NCI-H2196 (cell line): ENCODE results near the gene NEURL1.

ENCODE experiments used
- DNase-seq: peaks from one replicate; lab custom pipeline; 2025; ENCODE audit not compliant: unreplicated experiment; lab: John Stamatoyannopoulos, UW

The NEURL1 gene

DNA sequence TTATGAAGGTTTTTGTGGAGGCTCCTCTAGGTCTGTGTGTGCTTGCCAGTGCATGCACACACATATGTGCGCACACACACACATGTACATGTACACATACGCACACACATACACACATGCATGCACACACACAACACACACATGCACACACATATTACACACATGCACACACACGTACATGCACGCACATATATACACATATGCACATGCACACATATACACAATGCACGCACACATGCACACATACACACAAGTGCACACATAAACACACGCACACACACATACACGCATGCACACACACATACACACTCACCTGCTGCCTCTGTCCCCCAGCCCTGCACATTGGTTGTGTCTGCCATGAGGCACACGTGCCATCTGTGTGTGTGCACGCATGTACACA lies 66.3 kb downstream of the NEURL1 start:
- DNase-seq, result no peak

DNA sequence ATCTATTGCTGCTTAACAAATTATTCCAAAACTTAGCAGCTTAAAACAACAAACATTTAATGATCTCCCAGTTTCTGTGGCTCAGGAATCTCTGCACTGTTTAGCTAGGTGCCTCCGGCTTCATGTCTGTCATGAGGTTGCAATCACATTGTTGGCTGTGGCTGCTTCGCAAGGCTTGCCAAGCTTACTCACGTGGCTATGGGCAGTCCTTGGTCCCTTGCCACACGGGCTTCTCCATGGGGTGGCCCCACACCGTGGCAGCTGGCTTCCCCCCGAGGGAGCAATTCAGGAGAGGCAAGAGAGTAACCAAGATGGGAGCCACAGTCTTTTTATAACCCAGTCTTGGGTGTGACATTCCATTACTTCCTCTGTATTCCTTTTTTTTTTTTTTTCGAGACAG lies 67.4 kb downstream of the NEURL1 start:
- no peak for DNase-seq

DNA sequence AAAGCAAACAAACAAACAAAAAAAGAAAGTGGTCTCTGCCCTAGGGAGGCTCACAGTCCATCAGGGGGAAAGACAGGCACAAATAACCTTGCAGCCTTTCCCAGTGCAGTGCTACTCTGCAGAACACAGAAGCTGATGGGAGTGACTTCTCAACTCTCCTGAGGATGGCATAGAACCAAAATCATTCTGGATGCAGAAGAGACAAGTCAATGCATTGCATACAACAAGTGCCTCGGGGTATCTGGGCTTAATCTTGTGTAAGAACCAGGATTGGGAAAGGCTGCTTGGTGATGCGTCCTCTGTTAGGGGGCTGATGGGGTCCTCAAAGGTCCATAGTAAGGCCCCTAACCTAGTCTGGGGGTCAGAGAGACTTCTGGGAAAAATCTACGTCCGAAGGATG lies 68.9 kb downstream of the NEURL1 start:
- DNase-seq, result no peak

DNA sequence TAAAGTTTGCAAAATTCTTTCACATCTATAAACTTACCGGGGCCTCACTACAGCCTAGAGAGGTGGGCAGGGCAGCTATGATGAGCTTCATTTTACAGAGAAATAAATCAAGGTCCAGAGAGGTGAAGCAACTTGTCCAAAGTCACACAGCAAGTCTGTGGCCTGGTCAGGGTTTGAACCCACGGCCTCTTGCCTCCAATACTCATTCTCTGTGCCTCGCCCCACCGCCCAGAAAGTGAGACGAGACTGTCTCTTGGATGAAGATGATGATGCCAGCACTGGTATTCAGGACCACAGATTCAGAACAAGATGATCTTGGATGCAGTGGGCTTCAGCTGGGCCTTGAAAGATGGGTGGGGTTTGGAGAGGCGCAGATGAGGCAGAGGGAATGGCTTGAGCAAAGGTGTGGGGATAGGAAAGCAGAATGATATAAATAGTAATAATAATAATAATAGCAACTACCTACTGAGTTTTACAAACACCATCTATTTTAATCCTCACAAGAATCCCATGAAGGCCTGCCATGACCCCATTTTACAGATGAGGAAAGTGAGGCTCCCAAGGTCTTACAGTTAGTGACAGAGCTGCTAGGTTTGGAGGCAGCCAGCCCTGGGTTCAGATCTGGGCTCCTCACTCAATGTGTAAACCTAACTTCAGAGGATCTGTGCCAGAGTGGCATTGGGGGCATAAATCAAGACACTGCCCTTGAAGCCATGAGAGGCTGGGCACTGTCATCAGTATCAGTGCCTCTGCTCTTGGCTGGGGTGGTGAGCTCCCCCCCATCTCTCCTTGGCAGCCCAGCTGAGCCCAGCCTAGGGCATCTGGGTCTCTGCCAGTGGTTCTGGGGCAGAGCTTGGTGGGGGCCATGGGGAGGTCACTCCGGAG lies 70.0 kb downstream of the NEURL1 start:
- no peak for DNase-seq

DNA sequence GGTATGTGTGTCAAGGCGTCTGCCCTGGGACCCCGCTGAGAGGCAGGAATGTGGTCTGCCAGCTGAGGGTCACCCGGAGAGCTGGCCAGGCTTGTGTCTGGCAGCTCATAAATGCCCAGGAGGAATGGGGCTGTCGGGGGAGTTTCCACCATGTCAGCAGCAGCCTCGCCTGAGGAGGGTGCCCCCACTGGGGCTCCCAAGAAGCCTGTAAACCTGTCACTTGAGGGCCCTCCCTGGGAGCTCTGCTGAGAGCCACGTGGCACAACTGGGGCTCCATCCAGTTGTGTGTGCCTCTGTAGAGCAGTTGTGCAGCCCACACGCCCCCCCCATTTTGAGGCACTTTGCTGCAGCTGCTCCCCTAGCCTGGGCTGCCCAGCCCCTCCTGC lies 70.6 kb downstream of the NEURL1 start:
- no peak for DNase-seq

DNA sequence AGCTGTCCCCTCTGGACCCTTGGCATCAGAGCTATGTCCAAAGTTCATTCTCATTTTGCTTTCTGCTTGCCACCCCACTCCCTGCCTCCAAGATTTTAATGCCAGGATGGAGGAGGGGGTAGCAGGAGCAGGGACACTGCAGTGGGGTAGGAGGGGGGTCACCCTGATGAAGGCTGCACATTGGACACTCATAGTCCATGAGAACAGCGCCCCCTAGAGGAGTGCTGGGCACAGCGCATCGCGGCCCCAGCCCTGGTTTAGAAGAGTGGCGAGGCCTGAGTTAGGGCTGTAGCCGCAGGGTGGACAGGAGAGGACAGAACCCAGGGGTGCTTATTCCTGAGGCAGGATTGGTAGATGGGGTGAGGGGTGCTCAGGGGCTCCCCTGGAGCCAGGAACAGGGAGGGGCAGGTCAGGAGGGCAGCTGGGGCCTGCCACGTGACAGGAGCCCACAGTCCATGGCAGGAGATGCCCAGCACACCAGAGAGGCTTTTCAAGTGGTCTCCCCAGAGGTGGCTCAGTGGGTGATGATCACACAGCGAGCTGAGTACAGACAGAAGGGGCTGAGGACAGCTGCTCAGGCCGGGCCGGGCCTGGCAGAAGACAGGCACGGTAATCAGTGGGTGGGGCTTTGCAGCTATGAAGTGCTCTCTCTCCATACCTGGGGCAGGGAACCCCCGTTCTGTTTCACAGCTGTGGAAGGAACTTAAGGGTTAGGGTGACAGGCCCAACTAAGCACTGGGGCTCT lies 71.4 kb downstream of the NEURL1 start:
- DNase-seq, result peak; percentile 18

DNA sequence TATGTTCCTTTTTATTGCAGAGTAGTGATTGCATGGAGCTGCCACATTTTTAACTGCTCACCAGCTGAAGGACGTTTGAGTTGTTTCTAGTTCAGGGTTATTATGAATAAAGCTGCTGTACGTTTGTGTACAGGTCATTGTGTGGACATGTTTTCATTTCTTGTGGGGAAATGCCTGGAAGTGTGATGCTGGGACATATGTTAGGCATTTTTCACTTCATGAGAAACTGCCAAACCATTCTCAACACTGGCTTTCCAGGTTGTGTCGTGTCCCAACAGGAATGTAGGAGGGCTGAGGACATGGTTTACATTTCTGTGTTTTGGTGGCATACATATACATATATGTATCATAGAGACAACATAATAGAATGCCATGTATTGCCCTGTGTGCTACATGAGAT lies 73.0 kb downstream of the NEURL1 start:
- DNase-seq, result no peak

DNA sequence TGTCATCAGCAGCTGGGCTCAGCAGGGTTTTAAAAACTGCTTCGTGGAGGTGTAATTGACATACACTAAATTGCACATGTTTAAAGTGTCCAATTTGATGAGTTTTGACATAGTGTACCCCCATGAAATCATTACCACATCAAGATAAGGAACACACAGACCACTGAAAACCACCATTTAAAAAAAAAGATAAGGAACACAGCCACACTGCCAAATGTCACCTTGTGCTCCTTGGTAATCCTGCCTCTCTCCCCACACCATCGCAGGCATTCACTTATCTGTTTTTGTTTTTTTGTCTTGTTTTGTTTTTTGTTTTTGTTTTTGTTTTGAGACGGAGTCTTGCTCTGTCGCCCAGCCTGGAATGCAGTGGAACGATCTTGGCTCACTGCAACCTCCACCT lies 75.0 kb downstream of the NEURL1 start:
- DNase-seq, result no peak

DNA sequence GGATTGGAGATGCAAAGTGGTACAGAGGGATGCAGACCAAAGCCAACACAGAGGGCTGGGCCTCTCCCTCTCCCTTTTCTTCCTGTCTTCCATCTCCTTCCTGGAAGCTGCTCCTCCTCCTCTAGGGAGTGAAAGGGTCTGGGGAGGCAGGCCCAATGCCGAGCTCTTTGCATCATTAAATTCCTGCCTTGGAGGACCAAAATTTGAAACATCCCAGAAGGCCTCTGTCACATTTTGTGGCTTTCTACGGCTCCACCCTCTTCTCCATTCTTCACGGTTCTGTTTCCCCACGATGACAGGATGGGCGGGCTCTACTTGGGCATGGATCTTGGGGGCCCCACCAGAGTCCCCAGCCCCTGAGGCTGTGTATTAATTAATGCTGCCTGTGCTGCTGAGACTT lies 76.4 kb downstream of the NEURL1 start:
- no peak for DNase-seq

DNA sequence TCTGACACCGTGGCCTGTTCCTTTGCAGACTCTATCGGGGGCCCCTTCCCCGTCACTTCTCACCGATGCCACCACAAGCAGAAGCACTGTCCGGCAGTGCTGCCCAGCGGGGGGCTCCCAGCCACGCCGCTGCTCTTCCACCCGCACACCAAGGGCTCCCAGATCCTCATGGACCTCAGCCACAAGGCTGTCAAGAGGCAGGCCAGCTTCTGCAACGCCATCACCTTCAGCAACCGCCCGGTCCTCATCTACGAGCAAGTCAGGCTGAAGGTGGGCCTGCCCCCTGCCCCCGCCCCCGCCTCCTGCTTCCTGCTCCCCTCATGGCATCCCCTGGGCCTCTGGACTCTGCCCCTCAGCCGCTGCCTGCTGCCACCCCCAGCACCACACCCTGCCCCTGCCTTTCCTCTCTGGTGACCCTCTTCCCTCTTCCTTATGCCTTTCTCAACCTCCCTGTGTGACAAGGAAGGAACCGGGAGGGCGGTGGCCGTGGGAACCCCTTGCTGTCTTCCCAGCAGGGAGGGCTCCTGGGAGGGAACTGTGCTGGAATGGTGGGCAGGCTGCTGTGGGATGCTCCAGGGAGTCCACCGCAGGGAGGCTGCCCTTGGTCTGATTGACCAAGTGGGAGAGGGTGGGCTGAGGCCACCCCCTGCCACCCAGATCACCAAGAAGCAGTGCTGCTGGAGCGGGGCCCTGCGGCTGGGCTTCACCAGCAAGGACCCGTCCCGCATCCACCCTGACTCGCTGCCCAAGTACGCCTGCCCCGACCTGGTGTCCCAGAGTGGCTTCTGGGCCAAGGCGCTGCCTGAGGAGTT lies 77.5 kb downstream of the NEURL1 start:
- no peak for DNase-seq

DNA sequence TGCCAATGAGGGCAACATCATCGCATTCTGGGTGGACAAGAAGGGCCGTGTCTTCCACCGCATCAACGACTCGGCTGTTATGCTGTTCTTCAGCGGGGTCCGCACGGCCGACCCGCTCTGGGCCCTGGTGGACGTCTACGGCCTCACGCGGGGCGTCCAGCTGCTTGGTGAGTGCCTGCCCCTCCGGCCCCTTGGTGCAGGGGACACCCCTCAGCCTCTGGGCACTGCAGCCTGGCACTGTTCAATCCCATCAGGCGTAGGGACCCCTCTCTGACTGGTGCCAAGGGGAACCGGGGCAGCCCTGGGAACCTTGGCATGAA lies 78.1 kb downstream of the NEURL1 start:
- DNase-seq, result no peak

DNA sequence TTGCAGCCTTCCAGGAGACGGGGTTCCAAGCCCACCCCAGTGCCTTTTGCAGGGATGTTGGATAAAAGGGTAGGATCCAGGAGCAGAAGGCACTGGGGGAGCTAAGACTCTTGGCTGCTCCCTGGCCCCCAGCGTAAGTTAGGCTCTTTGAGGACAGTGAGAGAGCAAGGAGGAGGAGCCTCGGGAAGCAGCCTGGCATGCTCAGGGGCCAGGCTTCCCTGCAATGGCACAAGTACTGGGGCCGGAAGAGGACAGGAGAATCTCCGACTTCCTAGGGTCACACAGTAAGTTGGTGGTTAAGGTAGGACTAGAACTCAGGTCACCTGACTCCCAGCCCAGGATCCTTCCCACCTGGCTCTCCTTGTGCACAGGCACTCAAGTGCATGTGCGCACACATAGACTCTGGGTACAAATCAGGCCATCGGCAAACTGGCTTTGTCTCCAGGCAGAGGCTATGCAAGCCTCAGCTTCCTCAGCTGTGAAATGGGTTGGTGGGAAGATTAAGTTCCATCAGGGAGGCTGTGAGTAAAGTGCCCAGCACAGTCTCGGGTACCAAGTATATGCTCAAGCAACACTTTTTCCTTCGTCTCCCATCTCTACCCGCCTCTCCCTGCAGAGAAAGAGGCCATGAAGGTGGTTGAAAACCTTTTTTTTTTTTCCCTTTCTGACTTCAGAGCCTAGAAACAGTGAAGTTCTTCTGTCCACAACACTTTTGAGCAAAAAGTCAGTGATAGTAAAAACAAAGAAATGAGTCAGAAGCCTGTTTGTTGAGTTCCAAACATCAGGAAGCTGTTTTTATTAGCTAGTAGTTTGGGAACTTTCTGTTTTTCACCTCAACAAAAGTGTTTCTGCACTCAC lies 79.1 kb downstream of the NEURL1 start:
- DNase-seq, result no peak

DNA sequence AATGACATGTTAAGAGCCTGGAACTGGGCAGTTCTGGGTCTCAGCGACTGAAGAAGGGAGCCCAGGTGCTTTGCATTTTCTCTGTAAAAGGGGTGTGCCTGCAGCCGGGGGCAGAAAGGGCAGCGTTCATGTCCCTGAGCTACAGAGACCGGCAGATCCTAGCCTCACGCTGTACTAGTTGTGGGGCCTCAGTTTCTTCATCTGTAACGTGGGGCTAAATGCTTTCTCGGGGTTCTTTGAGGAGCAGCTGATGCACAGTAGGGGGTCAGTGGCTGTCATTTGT lies 79.6 kb downstream of the NEURL1 start:
- DNase-seq, result no peak

DNA sequence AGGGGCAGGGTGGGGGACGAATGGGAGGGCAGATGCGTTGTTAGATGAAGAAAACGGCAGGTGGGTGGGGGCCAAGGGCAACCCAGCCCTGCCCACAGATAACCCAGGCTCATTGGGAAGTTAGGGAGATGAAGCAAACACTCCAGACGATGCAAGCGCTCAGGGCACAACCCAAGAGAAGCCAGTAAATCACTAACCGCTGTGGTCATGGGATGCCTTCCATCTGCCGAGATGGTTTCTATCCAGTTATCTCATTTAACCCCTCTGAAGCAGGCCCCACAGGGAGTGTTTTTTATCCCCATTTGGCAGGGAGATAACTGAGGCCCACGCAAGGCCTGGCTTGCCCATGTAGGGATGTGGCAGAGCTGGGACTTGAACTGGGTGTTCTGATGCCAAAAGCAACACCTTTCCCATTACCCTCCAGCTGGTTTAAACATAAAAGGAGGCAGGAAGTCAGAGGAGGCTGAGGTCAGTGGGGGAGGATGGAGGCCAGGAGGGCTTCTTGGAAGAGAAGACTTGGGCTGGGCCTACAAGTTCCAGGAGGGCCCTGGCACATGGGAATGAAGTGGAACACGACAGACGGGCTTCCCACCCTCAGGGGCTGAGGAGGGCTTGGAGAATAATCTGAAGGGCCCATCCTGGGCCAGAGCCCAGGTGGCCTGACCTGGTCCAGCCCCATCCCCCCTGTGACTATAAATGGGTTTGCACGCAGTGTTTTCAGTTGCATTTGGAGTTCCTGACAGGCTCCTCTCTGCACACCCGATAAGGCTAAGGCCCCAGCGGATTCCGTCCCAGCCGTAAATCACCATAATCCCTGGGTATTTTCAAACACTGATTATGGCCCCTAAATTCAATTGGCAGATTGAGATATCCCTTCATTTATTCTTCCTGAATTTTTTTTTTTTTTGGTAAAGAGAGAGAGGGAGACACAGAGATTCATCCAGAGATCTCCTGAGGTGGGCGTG lies 80.9 kb downstream of the NEURL1 start:
- DNase-seq, result no peak

DNA sequence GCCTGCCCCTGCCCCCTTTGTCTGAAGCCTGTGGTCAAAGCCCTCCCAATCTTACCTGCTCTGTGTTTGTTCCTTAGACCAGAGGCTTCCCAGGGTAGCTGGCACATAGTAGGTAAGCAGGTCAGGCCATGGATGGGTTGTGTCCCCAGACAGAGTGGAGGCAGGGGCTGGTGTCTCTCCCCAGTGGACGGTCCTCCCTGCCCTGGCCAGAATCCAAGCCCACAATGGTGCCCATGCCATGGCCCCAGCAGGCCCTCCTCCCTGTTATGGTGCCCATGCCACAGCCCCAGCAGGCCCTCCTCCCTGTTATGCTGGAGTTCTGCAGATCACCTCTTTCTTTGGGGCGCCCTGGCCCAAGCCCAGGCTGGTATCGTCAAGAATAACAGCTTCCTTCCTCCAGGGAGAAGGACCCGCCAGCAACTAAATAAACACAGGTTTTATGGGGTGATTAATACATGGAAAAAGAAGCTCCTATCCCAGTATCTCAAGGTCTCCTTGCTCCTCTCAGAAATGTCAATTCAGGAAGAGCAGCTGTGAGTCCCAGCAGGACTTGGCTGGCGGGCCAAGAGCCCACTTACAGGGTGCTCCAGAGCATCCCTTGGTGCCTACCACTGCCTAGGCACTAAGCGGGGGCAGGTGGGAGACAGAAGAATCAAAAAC lies 82.0 kb downstream of the NEURL1 start:
- DNase-seq, result no peak

DNA sequence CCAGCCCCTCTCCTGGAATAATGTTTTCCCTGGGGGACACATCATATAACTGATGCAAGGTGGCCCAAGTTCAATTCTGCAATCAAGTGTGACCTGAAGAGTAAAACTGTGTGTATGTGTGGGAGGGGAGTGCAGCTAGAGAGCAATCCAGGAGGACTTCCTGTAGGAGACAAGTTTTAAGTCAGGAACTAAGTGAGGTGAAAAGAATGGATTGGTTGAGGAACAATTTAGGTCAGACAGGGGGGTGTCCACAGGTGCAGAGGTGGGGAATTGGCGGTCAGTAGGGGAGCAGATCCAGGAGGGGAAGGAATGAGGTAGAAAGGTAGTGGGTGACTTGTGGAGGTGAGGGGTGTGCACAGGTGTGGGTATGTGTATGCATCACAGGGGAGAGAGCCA lies 82.6 kb downstream of the NEURL1 start:
- no peak for DNase-seq

DNA sequence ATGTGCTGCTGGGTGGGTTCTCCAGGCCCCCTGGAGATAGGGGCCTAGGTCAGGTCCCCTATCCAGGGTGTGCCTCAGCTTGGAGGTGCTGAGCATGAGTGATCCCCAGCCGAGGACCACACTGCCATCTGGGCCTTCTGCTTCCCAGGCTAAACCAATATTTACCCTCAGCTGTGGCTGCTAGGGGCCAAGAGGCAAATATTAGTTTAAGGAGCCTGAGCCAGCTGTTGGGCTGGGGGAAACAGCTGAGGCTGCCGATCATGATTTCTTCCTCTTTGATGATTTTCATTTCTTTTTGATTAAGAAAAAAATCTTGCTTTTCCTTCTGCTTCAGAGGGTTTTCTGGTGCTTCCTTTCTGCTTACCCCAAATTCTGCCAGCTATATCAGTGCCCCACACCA lies 83.4 kb downstream of the NEURL1 start:
- DNase-seq, result peak; percentile 16

DNA sequence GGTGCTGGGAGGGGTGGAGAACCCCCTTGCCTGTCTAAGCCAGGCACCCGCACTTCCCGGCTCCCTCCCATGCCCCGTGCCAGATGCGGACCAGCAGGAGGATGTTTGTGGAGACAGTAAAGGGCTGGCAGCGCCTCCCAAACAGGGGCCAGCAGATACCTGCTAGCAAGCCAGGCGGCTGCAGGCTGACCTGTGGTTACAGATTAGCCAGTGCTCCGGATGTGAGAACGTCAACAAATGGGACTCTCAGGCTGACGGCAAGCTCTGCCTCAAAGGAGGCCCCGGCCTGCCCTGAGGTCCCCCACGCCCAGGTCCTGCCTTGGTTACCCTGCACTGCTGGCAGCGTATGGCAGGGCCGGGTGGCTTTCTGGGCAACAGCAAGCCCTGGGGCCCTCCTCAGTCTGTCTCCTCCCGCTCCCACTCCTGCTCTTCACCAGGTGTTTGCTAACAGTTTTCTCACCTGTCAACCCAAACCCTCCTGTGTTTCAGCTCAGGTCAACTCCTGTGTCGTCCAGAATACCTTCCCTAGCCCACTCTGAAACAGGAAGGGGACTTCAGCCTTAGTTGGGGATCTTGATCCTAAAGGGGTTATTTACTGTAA lies 85.4 kb downstream of the NEURL1 start:
- no peak for DNase-seq

DNA sequence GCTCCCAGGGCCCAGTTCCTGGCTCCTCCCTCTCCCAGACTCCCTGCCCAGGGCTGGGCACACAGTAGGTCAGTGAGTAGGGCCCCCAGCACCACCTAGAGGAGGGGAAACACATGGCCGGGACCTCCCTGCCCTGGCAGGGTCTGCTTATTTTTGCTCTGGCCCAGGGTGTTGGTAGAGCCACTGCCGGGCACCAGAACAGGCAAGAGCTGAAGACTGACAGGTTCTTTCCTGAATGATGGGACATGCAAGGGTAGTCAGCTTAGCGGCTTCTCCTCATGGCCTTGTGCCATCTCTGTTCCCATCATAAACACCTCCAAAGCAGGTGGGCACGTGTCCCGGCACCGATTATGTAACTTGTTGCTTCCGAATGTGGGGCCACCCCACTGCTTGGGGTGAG lies 86.5 kb downstream of the NEURL1 start:
- DNase-seq, result no peak
